Measurements from ENCODE around the gene CAMKK1.

- no peak for TF ChIP-seq CTCF (IDR thresholded peaks at IDR 0.05)
- TF ChIP-seq POLR2A (IDR thresholded peaks at IDR 0.05), result no peak
- no peak for TF ChIP-seq EP300 (IDR thresholded peaks at IDR 0.05)
Measured at GRCh38 chr17:3926860-3927627, 34.2 kb upstream of the CAMKK1 start.

All from ovary (tissue), 3 donors.